ENCODE data around the gene FBN1.

Gene FBN1

GRCh38 chr15:48415036-48415886 is 230.2 kb downstream of the FBN1 start:
- TF ChIP-seq ZBTB26 (tag by site-specific recombination; optimal IDR thresholded peaks at IDR 0.05) = no peak
- TF ChIP-seq ZNF423 (tag by site-specific recombination; IDR thresholded peaks at IDR 0.05) = no peak
- POLR2A ChIA-PET = no interaction called here

GRCh38 chr15:48414015-48414414 is 231.5 kb downstream of the FBN1 start:
- ChIA-PET POLR2A (no interaction called here), CTCF (no interaction called here)
- Histone ChIP-seq H3K9me3 (ENCODE audit: control insufficient read depth, insufficient read depth, low read depth, low read length) (no peaks in the 10 kb centered on the region), H3K4me3 (ENCODE audit: low read depth, low read length) (no peak overlapping the region), H3K36me3 (ENCODE audit: control insufficient read depth in 2 of 2, insufficient read depth in 1 of 2, low read length in 2 of 2) (peaks cover 0 to 12% of the 10 kb centered on the region in 2 experiments; a peak in 1 of 3 replicates), H3K4me1 (ENCODE audit: control insufficient read depth, insufficient read depth, low read length) (no peaks in the 10 kb centered on the region), H3K27ac (ENCODE audit: extremely low read depth, low read depth, low read length) (no peak overlapping the region)
- no peak for TF ChIP-seq EGR2 (tag by site-specific recombination; IDR thresholded peaks at IDR 0.05; ENCODE audit: low read depth)
- TF ChIP-seq PATZ1 (tag by site-specific recombination; IDR thresholded peaks at IDR 0.05) = no peak
- no peak for TF ChIP-seq SP3 (tag by site-specific recombination; IDR thresholded peaks at IDR 0.05)
- no peak for TF ChIP-seq ZNF837 (tag by site-specific recombination; IDR thresholded peaks at IDR 0.05)
- TF ChIP-seq ZNF174 (tag by site-specific recombination; IDR thresholded peaks at IDR 0.05) = no peak
- TF ChIP-seq ZNF621 (tag by site-specific recombination; IDR thresholded peaks at IDR 0.05) = no peak
- TF ChIP-seq ZNF114 (tag by site-specific recombination; IDR thresholded peaks at IDR 0.05) = no peak
- no peak for TF ChIP-seq ZNF843 (tag by site-specific recombination; IDR thresholded peaks at IDR 0.05)
- no peak for TF ChIP-seq ZNF623 (tag by site-specific recombination; IDR thresholded peaks at IDR 0.05)
- TF ChIP-seq ZNF548 (tag by site-specific recombination; IDR thresholded peaks at IDR 0.05) = no peak
- no peak for TF ChIP-seq ZNF639 (tag by site-specific recombination; IDR thresholded peaks at IDR 0.05)
- no peak for TF ChIP-seq ZNF530 (tag by site-specific recombination; IDR thresholded peaks at IDR 0.05; ENCODE audit: low read depth)
- no peak for TF ChIP-seq ZNF555 (tag by site-specific recombination; conservative IDR thresholded peaks at IDR 0.05)
- no peak for TF ChIP-seq ZNF266 (tag by site-specific recombination; IDR thresholded peaks at IDR 0.05; ENCODE audit: low read depth)
- no peak for TF ChIP-seq ZNF23 (tag by site-specific recombination; IDR thresholded peaks at IDR 0.05; ENCODE audit: borderline replicate concordance)
- TF ChIP-seq ZNF18 (tag by site-specific recombination; IDR thresholded peaks at IDR 0.05) = no peak
- TF ChIP-seq MZF1 (tag by site-specific recombination; IDR thresholded peaks at IDR 0.05; ENCODE audit: borderline replicate concordance) = no peak
- no peak for TF ChIP-seq ZFP69B (tag by site-specific recombination; IDR thresholded peaks at IDR 0.05)
- TF ChIP-seq ZBTB26 (tag by site-specific recombination; optimal IDR thresholded peaks at IDR 0.05) = no peak

More at GRCh38 chr15:48415036-48415886, 230.2 kb downstream of the FBN1 start:
- Histone ChIP-seq H3K36me3 (ENCODE audit: control insufficient read depth in 2 of 2, insufficient read depth in 1 of 2, low read length in 2 of 2) (peaks cover 0 to 22% of the 10 kb centered on the region in 2 experiments; a peak in 1 of 3 replicates), H3K4me1 (ENCODE audit: control insufficient read depth, insufficient read depth, low read length) (no peaks in the 10 kb centered on the region), H3K9me3 (ENCODE audit: control insufficient read depth, insufficient read depth, low read depth, low read length) (no peaks in the 10 kb centered on the region), H3K4me3 (ENCODE audit: low read depth, low read length) (no peak overlapping the region), H3K27ac (ENCODE audit: extremely low read depth, low read depth, low read length) (no peak overlapping the region)
- CTCF ChIA-PET = no interaction called here

Data from HEK293 (cell line).